LHCN-M2 (cell line): ENCODE data around the gene USH1G. TPM values are rescaled to one million over a fixed set of nuclear protein-coding genes. Genes with fewer than 3 reads are reported as not detected.

Experiments
- DNase-seq: peaks from one replicate; pipeline ENCODE4 v3.0.0-alpha.2; 2012; ENCODE audit warnings: low read depth
- total RNA-seq: library from RNA; depleted of rRNA; stranded (reverse); fragments of >200 nt; gene quantifications from 2 replicates; pipeline ENCODE4 v1.2.3, GENCODE V29; 2014

Gene USH1G
- total RNA-seq, 1 experiment from 2014 or later, result not detected

GRCh38 chr17:74954665-74955421 is 31.8 kb upstream of the USH1G start:
- no peak for DNase-seq

GRCh38 chr17:74954115-74954514 is 31.1 kb upstream of the USH1G start:
- no peak for DNase-seq

DNA sequence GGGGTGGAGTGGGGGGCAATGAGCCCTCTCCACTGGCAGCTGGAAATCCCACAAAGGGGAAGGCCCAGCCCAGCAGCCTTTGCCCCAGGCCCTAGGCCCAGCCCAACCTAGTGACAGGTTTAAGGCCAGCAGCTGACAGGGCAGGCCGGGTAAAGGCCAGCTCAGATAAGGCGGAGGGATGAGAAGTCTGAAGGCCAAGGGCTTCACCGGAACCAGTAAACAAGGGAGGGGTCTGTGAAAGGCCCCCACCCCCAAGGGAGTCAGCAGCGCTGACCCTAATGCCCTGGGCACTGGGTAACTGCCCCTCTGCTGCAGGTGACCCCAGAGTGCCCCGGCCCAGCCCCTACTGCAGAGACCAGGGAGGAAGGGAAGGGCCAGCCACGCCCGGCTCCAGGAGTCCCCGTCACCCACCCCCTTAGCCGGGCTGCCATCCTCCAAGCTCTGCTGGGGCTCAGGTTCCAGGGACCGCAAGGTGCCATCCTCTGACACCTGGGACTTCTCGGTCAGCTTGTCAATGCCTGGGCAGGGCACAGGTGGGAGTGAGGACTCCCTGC is 30.2 kb upstream of the USH1G start:
- DNase-seq, result no peak

- no peak for DNase-seq
These were observed 29.5 kb upstream of the USH1G start for GRCh38 chr17:74952431-74953133.

DNA sequence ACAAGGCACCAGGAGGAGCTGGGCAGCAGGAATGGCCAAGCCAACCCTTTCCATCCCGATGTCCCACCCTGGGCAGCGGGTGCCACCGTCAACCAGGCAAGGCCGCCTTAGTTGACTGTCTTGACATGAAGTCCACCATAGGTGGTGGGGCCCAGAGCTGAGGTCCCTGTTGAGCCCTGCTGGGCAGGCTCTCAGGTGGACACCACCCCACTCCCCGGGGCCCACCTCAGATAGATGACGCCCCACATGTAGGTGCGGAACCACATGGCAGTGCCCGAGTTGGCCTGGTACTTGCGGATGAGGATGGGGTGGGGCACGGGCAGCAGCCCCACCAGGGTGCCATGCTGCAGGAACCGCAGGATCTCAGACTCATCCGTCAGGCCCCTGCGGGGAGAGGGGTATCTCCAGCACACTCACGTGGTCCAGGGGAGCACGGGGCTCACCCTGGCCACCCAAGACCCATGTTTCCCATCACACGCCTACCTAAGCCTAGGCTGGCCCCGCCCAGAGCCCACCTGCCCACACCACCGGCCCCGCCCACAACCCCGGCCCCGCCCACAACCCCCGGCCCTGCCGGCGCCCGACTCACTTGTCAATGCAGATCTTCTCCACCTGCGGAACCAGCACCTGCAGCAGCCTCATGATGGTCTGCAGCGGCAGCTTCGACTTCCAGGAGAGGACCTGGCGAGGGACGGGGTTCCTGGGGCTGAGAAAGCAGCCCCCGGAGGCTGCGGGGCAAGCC is 28.8 kb upstream of the USH1G start:
- no peak for DNase-seq

GRCh38 chr17:74951065-74951464 is 28.0 kb upstream of the USH1G start:
- no peak for DNase-seq

GRCh38 chr17:74950207-74950606 is 27.2 kb upstream of the USH1G start:
- DNase-seq, result no peak

- DNase-seq, result no peak
These were observed 26.5 kb upstream of the USH1G start for GRCh38 chr17:74949455-74950115.

DNA sequence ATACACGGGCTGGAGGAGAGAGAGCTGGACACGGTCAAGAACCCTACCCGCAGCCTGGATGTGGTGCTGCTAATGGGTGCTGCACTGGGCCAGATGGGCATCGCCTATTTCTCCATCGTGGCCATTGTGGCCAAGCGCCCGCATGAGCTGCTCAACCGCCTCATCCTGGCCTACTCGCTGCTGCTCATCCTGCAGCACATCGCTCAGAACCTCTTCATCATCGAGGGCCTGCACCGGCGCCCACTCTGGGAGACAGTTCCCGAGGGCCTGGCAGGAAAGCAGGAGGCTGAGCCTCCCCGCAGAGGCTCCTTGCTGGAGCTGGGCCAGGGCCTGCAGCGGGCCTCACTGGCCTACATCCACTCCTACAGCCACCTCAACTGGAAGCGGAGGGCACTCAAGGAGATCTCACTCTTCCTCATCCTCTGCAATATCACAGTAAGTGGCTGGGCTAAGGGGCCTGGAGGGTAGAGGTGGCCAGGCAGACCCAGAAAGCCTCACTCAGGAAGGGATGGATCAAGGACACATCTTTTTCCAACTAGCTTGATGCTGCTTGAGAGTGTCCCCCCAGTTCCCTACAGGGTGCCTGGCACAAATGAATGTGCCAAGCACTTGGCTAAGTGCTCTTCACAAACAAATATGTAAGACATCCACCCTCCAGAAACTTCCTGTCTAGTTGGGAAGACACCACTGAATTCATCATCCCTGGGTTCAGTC is 24.1 kb upstream of the USH1G start:
- DNase-seq, result no peak

- DNase-seq, result no peak
These were observed 23.6 kb upstream of the USH1G start for GRCh38 chr17:74946641-74947040.

DNA sequence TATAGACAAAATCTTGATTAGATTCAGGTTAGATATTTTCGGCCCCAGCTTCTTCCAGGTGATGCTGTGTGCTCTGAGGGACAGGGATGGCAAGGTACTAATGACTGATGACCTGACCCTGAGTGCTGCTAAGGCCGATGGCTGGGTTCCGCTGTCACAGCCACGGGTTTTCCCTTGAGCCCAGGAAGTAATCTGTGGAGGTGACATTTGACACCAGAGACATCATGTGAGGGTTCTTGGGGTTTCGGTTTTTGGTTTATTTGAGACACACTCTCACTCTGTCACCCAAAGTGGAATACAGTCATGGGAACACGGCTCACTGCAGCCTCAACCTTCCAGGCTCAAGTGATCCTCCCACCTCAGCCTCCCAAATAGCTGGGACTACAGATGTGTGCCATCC is 22.5 kb upstream of the USH1G start:
- DNase-seq, result no peak

DNA sequence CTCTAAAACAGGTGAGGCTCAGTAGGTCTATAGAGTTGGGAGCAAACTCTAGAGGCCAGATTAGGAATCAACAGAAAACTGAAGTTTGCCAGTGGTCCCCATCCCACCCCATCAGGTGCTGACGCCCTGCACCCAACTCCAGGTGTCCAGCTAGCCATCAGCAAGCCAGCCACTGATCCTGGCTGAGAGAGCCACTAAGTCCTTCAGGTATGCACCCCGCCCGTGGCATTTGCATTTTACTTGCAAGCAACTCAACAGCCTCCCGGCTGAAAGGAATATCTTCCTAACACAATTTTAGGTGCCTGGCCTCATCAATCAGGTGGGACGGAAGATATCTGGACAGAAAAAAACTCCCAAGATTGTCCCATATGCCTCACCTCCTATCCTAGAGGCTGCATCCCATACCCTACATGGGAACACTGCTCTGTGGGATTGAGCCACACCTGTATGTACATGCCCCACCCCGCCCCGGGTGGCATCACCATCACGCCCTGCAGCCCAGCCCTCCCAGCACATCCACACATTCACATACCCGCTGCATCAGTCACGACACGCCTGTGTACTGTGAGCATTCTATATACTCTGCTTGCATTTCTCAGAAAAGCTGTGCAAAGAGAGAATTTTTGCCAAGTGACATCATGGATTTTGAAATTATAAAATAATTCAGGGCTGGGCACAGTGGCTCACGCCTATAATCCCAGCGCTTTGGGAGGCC is 20.9 kb upstream of the USH1G start:
- no peak for DNase-seq

GRCh38 chr17:74941128-74941725 is 18.2 kb upstream of the USH1G start:
- no peak for DNase-seq

DNA sequence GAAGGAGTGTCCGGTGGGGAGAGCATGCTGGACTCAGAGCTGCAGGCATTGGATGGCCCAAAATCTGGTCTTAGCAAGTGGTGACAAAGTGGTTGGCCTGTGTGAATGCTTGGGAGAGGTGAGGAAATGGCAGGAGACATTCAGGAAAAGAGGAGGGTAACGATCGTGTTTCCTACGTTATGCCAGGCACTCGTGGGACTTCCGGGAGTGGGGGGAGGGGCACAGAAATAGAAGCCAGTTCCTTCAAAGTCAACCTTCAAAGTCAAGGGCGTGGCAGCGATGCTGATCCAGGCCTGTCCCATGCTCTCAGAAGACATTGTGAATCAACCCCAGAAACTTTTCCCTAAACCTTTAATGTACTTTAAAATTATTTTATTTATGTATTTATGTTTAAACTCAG is 16.5 kb upstream of the USH1G start:
- no peak for DNase-seq

- no peak for DNase-seq
These were observed 15.3 kb upstream of the USH1G start for GRCh38 chr17:74938194-74938950.

- no peak for DNase-seq
These were observed 14.3 kb upstream of the USH1G start for GRCh38 chr17:74937064-74938051.

DNA sequence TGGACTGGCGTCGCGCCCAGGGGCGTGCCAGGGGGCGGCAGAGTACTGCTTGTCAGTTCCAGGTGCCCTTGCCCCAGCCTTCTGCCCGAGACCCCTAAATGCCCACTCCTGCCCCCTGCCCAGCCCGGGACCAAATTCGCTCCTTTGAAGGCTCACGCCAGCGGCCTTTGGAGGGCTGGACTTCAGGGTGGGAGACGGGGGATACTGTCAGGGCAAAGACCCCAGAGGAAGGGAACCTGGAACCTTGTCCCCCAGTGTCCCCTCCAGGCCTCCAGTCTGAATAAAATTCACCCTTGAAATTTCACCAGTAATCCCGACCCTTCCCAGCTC is 13.4 kb upstream of the USH1G start:
- no peak for DNase-seq
